ENCODE data around the gene PRCD. TPM values are rescaled to one million over a fixed set of nuclear protein-coding genes. Genes with fewer than 3 reads are reported as not detected.

The PRCD gene
- total RNA-seq, 2 experiments from 2014 or later = not detected

DNA sequence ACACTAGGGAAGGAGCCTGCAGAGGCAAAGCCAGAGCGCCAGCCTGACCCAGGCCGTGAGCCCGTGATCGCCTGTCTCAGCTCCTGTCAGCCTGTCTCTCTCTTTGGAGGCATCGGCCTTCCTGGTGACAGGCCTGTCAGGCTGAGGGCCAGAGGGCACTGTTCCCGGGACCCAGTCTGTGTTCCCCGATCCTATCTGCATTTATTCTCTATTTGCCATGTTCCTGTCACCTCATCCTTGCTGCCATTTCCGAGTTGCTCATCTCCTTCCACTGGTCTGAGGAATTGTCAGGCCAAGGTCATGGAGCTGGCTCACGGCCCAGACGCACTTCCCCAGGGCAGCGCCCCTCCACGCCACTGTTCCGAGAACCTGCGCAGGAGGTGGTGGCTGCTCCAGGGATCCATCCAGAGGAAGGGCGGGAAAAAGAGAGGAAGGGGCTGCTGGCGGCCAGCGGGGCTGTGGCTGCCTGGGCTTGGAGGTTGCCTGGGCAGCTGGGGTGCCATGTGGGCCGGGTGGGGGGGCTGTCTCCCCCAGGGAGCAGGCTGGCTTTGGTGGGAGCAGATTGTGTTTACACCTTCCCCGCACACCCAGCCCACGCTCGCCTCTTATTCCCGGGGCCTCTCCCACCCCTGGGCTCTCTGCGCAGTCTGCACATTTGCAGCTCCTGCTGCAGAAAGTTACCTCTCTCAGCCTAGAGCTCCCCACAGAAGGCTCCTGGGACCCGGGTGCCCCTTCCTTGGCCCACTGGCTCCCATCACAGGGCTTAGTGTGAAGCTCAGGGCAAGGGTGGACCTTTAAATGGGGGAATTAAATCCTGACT, 4.9 kb downstream of the PRCD start:
- no peak overlapping the region for H3K4me3 Mint-ChIP-seq
- TF ChIP-seq CTCF (IDR thresholded peaks at IDR 0.05) = no peak
- ChIA-PET CTCF (interaction anchor here (0.5 to 2.5 kb wide), 3 partner anchors 22 to 844 kb away, joined by 3 to 6 read pairs (median 3); no protein-coding TSS in a partner anchor), POLR2A (interaction anchor here (1.0 to 1.7 kb wide), 3 partner anchors 20 to 43 kb away, joined by 4 to 5 read pairs (median 5); partner anchors contain the start of gene RHBDF2)
- no peak overlapping the region for H3K27ac Mint-ChIP-seq
- Histone ChIP-seq H3K27ac (ENCODE audit: low read depth in 1 of 2, low read length in 2 of 2) (no peak overlapping the region), H3K4me3 (ENCODE audit: low read length) (no peak overlapping the region), H3K36me3 (ENCODE audit: insufficient read depth, low read length) (no peaks in the 10 kb centered on the region), H3K4me1 (ENCODE audit: insufficient read depth, low read length) (peaks cover 13% of the 10 kb centered on the region), H3K9me3 (ENCODE audit: control insufficient read depth in 1 of 2, insufficient read depth in 1 of 2, low read length in 2 of 2) (peaks cover 0 to 6% of the 10 kb centered on the region in 2 experiments), H3K27me3 (ENCODE audit: control insufficient read depth in 1 of 2, insufficient read depth in 2 of 2, low read length in 2 of 2) (peaks cover 5 to 21% of the 10 kb centered on the region in 2 experiments)
- H3K9me3 Mint-ChIP-seq = no peaks in the 10 kb centered on the region
- DNase-seq = no peak
- intact Hi-C loops (cut with DNase I, micrococcal nuclease) = no loop called here
- peaks cover 33% of the 10 kb centered on the region for H3K27me3 Mint-ChIP-seq
- H3K4me1 Mint-ChIP-seq (ENCODE audit: low read depth) = no peaks in the 10 kb centered on the region
- H3K36me3 Mint-ChIP-seq (ENCODE audit: low read depth) = no peaks in the 10 kb centered on the region
- no peak for ATAC-seq (ENCODE audit: poor library complexity)

GRCh38 chr17:76545918-76546555, 6.2 kb downstream of the PRCD start:
- Mint-ChIP-seq H3K27ac (no peak overlapping the region), H3K4me1 (ENCODE audit: low read depth) (no peaks in the 10 kb centered on the region), H3K9me3 (no peaks in the 10 kb centered on the region), H3K36me3 (ENCODE audit: low read depth) (no peaks in the 10 kb centered on the region), H3K4me3 (no peak overlapping the region), H3K27me3 (peaks cover 23% of the 10 kb centered on the region)
- Histone ChIP-seq H3K36me3 (ENCODE audit: insufficient read depth, low read length) (no peaks in the 10 kb centered on the region), H3K27me3 (ENCODE audit: control insufficient read depth in 1 of 2, insufficient read depth in 2 of 2, low read length in 2 of 2) (peaks cover 0 to 12% of the 10 kb centered on the region in 2 experiments), H3K4me3 (ENCODE audit: low read length) (no peak overlapping the region), H3K9me3 (ENCODE audit: control insufficient read depth in 1 of 2, insufficient read depth in 1 of 2, low read length in 2 of 2) (no peaks in the 10 kb centered on the region), H3K4me1 (ENCODE audit: insufficient read depth, low read length) (peaks cover 7% of the 10 kb centered on the region), H3K27ac (ENCODE audit: low read depth in 1 of 2, low read length in 2 of 2) (no peak overlapping the region)
- CTCF ChIA-PET = interaction anchor here (1.0 to 2.5 kb wide), 3 partner anchors 12 to 93 kb away, joined by 3 to 6 read pairs (median 3); partner anchors contain the start of gene UBE2O
- DNase-seq (no peak), ATAC-seq (ENCODE audit: poor library complexity) (no peak)
- intact Hi-C loops (cut with DNase I, micrococcal nuclease) = no loop called here
- TF ChIP-seq CTCF (IDR thresholded peaks at IDR 0.05) = no peak
- POLR2A ChIA-PET = interaction anchor here (1.1 to 1.7 kb wide), 3 partner anchors 11 to 44 kb away, joined by 3 to 5 read pairs (median 5); partner anchors contain the start of gene RHBDF2

- H3K4me1 ChIP-seq (ENCODE audit: insufficient read depth, low read length) = peaks cover 7% of the 10 kb centered on the region
- Mint-ChIP-seq H3K9me3 (no peaks in the 10 kb centered on the region), H3K4me1 (ENCODE audit: low read depth) (no peaks in the 10 kb centered on the region), H3K27ac (no peak overlapping the region), H3K36me3 (ENCODE audit: low read depth) (no peaks in the 10 kb centered on the region), H3K27me3 (peaks cover 18% of the 10 kb centered on the region), H3K4me3 (no peak overlapping the region)
- no peak for TF ChIP-seq CTCF (IDR thresholded peaks at IDR 0.05)
- POLR2A ChIA-PET = interaction anchor here (1.1 to 1.7 kb wide), 2 partner anchors 11 to 45 kb away, joined by 3 to 5 read pairs; partner anchors contain the start of gene RHBDF2
- DNase-seq (no peak), ATAC-seq (ENCODE audit: poor library complexity) (no peak)
- no peaks in the 10 kb centered on the region for H3K9me3 ChIP-seq (ENCODE audit: control insufficient read depth in 1 of 2, insufficient read depth in 1 of 2, low read length in 2 of 2)
- H3K27me3 ChIP-seq (ENCODE audit: control insufficient read depth in 1 of 2, insufficient read depth in 2 of 2, low read length in 2 of 2) = peaks cover 0 to 12% of the 10 kb centered on the region in 2 experiments
- H3K4me3 ChIP-seq (ENCODE audit: low read length) = no peak overlapping the region
- intact Hi-C loops (cut with DNase I, micrococcal nuclease) = loop anchor here (1.0 kb wide), 2 partner anchors 23 to 80 kb away; no protein-coding TSS in a partner anchor
- H3K27ac ChIP-seq (ENCODE audit: low read depth in 1 of 2, low read length in 2 of 2) = no peak overlapping the region
- CTCF ChIA-PET = interaction anchor here (1.0 to 2.5 kb wide), 3 partner anchors 12 to 94 kb away, joined by 3 to 6 read pairs (median 3); partner anchors contain the start of gene UBE2O
- no peaks in the 10 kb centered on the region for H3K36me3 ChIP-seq (ENCODE audit: insufficient read depth, low read length)
Observed at GRCh38 chr17:76546556-76547182, 6.8 kb downstream of the PRCD start.

Data from CD4-positive, alpha-beta T cell (primary cell).